ENCODE results near the gene ZSCAN16.
"Not testable (repeated sequence)": the region's sequence is repeated elsewhere in the genome, so short reads cannot be mapped to it uniquely, and the experiment has no call there.

Gene ZSCAN16

GRCh38 chr6:28124350-28124970 lies at the start of gene ZSCAN16:
Gene ZSCAN16, plus strand, starts transcription at chr6:28124609. Its CDS starts 835 bp downstream, at chr6:28125444.
- peak; percentile 82 for DNase-seq (ENCODE audit: low read depth)

DNA sequence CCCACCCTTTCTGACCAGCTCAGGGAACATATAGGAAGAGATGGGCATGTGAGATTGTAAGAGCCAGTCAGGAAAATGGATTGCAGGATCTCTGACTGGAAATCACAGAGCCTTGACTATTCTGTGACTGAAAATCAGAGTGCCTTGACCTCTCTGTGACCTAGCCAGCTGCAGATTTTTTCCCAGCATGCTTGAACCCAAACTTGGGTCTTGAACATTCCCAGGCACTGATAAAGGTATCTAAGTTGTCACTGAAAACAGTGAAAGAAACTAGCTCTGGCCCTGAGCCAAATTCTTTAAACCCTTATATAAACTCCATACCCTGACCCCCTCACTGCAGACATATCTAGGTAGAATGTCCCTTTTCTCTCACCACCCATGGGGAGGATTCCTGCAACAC lies 46.4 kb upstream of the ZSCAN16 start:
- DNase-seq (ENCODE audit: low read depth) = no peak

- DNase-seq (ENCODE audit: low read depth) = no peak
Measured at GRCh38 chr6:28078836-28079235, 45.6 kb upstream of the ZSCAN16 start.

DNA sequence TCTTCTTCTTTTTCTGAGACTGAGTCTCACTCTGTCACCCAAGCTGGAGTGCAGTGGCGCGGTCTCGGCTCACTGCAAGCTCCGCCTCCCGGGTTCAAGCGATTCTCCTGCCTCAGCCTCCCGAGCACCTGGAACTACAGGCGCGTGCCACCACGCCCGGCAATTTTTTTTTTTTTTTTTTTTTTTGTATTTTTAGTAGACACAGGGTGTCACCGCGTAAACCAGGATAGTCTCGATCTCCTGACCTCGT lies 44.1 kb upstream of the ZSCAN16 start, which contains the start of gene ZNF165:
TSS of gene ZNF165 (plus strand) at position 188 of the 250 bp plus-strand sequence. CDS start 4,913 bp downstream, outside the sequence.
- DNase-seq (ENCODE audit: low read depth) = not testable (repeated sequence)

DNA sequence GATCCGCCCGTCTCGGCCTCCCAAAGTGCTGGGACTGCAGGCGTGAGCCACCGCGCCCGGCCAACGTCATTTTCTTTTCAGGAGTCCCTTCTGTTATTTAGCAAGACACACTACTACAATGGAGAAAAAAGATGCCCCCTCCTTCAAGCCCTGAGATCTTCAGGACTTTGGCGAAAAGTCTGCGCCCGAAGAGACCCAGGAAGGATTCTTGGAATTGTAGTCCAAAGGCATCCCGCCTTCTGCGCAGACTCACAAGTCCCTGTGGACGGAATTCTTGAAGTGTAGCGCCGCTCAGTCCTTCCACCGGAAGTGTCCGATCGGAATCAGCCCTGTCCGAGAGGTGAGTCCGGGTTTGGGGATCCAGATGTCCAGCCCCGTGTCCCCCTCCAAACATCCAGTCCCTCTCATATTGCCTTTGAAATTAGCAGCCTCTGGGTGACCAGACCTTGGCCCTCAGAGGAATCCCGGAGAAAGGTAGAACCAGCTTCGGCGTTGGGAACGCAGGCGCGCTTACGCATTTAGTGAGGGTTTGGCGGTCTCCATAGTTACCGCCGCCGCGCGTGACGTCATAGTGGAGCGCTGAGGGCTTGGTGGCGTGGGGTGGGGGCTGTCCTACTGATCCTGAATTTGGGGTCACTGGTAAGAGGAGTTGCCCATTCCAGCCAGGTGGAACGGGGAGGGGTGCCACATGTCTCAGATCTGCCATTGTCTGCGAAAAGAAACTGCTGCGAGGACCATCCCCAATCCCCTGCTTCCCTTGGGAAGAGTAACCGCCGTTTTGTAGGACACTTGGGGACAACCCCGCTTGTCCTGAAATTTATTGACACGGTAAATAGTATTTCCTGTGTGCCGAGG lies 43.6 kb upstream of the ZSCAN16 start:
- DNase-seq (ENCODE audit: low read depth) = peak; percentile 94

DNA sequence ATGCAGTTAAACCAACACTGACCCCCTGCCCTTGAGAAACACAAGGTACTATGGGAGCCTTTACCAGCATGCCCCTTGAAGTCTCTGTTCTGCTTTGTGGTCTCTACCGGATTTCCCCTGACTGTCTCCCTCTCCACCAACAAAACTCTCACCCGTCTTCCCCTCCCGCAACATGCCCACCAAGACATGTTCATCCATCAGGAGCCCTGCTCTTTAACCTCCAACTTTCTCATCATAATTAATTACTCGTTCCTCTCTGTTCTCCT lies 43.0 kb upstream of the ZSCAN16 start:
- DNase-seq (ENCODE audit: low read depth) = peak; percentile 1

DNA sequence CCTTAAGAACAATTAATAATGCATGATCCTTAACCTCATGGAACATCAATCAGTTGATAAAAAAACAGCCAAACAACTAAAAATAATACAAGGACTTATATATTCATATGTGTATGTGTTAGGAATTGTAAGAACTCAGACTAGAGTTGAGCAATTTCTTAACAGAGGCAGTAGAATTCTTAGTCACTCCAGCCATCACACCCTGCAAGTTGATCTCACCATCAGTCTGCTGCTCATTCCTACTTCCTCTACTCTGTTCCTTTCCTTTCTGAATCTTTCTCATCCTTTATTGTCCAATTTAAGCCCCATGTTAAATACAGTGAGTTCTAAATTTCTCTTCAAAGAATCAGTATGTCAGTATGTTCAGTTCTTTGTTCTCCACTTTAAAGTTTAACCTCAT lies 41.5 kb upstream of the ZSCAN16 start:
- DNase-seq (ENCODE audit: low read depth) = no peak

DNA sequence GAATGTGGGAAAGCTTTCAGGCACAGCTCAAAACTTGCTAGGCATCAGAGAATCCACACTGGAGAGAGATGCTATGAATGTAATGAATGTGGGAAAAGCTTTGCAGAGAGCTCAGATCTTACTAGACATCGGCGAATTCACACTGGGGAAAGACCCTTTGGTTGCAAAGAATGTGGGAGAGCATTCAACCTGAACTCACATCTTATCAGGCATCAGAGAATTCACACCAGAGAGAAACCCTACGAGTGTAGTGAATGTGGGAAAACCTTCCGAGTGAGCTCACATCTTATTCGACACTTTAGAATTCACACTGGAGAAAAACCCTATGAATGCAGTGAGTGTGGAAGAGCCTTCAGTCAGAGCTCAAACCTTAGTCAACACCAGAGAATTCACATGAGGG lies 35.4 kb upstream of the ZSCAN16 start:
- DNase-seq (ENCODE audit: low read depth) = no peak

DNA sequence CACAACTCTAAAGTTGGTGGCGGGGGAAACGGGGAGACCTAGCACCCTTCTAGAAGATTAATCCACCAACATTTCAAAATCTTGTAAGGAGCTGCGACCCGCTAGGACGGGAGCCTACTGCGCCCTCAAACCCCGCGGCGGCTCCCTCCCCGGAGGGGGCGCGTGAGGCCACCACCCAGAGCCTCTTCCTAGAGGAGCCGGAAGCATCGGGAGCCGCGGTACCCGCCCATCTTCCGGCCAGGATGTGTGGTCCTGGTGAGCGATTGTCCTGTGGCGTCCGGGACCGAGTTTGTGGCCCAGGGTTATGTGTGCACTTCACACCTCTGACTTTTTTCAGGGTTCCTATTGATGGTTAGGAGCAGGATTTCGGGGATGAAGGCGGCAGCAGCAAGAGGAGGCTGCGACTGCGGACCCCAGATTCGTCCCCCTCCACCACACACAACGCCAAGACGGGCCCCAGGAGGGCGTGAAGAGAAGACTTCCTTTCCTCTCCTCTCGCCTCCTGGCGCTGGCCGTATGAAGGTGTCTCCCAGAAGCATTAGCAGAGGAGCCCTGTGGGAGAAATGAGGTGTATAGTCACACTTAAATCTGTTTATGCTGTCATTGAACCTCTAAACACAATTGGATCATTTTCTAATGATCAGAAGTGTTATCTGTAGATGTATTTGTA lies 33.4 kb upstream of the ZSCAN16 start:
- peak; percentile 32 for DNase-seq (ENCODE audit: low read depth)

GRCh38 chr6:28102222-28102621 lies 22.2 kb upstream of the ZSCAN16 start:
- DNase-seq (ENCODE audit: low read depth) = not testable (repeated sequence)

DNA sequence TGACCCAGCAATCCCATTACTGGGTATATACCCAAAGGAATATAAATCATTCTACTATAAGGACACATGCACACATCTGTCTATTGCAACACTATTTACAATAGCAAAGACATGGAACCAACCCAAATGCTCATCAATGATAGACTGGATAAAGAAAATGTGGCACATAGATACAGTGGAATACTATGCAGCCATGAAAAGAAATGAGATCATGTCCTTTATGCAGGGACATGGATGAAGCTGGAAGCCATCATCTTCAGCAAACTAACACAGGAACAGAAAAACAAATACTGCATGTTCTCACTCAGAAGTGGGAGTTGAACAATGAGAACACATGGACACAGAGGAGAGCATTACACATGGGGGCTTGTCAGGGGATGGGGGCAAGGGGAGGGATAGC lies 21.7 kb upstream of the ZSCAN16 start:
- DNase-seq (ENCODE audit: low read depth) = not testable (repeated sequence)

DNA sequence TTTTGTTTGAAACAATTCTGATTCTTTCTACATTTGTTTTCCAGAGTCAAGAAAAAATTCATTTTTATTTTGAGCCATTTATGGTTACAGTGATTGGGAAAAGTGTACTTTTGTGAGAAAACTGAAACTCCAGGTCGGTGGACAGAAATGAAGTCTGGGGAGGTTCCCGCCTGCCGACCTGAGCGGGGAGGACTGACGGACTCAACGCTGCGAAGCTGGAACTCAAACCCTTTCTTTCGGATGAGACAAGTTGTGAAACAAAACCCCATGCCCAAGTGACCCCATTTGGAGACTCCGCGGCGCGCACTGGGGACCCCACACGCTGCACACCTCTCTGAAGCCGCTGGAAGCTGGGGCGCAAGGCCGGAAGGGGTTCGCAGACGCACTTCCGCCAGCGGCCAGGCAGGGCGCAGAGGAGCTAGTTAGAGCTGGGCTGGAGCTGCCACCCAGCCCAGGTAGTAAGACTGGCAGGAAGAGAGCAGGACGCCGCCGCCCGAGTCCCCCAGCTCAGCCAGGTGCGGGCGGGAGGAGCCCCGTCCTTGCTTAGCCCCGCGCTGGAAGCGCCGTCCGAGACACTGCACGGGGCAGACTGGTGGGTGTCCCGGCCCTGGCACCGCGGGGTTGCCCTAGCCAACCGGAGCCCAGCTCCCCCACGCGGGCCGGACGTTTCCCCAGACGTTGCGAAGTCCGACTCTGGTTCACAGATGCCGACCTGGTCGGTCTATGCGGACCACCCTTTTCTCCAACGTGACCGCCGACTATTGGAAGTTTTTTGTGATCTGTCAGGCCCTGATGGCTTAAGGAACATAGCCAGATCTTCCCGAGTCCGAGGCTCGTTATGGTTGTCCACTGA lies 19.8 kb upstream of the ZSCAN16 start:
- DNase-seq (ENCODE audit: low read depth) = peak; percentile 73

- DNase-seq (ENCODE audit: low read depth) = peak; percentile 33
Measured at GRCh38 chr6:28105245-28105639, 19.2 kb upstream of the ZSCAN16 start.

GRCh38 chr6:28107506-28107905 lies 16.9 kb upstream of the ZSCAN16 start:
- DNase-seq (ENCODE audit: low read depth) = no peak

DNA sequence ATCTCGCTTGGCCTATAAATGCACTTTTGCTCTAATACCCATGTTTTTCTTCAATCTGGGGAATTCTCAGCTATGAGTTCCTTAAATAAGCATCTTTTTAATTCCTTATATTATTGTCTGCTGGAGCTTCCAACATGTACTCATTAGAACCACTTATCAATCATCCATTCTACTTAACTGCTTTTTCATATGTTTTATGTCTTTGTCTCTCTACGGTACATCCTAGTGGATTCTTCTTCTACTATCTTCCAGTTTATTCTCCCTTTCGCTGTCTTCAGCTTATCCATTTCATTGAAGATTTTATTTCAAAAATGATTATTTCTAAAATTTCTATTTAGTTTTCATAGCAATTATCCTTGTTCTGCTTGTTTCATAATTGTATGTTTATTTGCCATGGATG lies 12.4 kb upstream of the ZSCAN16 start:
- DNase-seq (ENCODE audit: low read depth) = no peak

- DNase-seq (ENCODE audit: low read depth) = no peak
Measured at GRCh38 chr6:28115799-28116198, 8.6 kb upstream of the ZSCAN16 start.

GRCh38 chr6:28117386-28118050 lies 6.9 kb upstream of the ZSCAN16 start:
- DNase-seq (ENCODE audit: low read depth) = peak; percentile 17

GRCh38 chr6:28118217-28118616 lies 6.2 kb upstream of the ZSCAN16 start:
- no peak for DNase-seq (ENCODE audit: low read depth)

GRCh38 chr6:28121876-28122275 lies 2.5 kb upstream of the ZSCAN16 start:
- no peak for DNase-seq (ENCODE audit: low read depth)

- not testable (repeated sequence) for DNase-seq (ENCODE audit: low read depth)
Measured at GRCh38 chr6:28122283-28122682, 2.1 kb upstream of the ZSCAN16 start.

DNA sequence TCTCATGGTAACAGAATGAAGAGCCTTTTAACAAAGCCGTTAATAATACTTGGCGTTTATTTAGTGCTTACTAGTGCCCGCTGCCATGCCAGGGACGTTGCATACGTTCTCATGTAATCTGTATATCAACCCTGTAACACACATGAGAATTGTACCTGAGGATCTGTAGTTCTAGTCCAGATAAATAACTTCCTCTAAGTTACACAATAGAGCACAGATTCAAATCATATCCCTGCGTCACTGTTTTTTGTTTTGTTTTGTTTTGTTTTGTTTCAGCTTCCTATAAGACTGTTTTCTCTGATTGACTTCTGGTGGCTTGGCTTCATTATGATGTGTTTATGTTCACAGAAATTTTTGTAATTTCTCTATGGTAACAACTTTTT lies 553 bp downstream of the ZSCAN16 start:
- no peak for DNase-seq (ENCODE audit: low read depth)

DNA sequence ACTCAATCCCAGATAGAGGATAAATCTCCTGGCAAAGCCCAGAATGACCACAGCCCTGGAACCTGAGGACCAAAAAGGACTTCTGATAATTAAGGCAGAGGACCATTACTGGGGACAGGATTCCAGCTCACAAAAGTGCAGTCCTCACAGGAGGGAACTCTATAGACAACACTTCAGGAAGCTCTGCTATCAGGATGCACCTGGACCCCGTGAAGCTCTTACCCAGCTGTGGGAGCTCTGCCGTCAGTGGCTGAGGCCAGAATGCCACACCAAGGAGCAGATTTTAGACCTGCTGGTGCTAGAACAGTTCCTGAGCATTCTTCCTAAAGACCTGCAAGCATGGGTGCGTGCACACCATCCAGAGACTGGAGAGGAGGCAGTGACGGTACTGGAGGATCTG lies 992 bp downstream of the ZSCAN16 start:
- no peak for DNase-seq (ENCODE audit: low read depth)

All from EH (cell line).